ENCODE results near the gene HLA-DQA1.
"Not testable (repeated sequence)": the region's sequence is repeated elsewhere in the genome, so short reads cannot be mapped to it uniquely, and the experiment has no call there.

The HLA-DQA1 gene

GRCh38 chr6:32617751-32618150, 19.5 kb upstream of the HLA-DQA1 start:
- no peaks in the 10 kb centered on the region for H3K4me1 ChIP-seq (ENCODE audit: control insufficient read depth, insufficient read depth, low read length)
- H3K9me3 ChIP-seq (ENCODE audit: control insufficient read depth, low read length) = no peaks in the 10 kb centered on the region
- no peak overlapping the region for H3K27ac ChIP-seq (ENCODE audit: insufficient read depth, low read depth, low read length, poor library complexity, severe bottlenecking)
- 79% methylated on average over 1 of the region's 1 CpG; no CpG with 5 or more reads in 1 of the 2 experiments for WGBS, 2 experiments
- H3K4me3 ChIP-seq (ENCODE audit: insufficient read depth, low read depth, low read length) = no peak overlapping the region
- no peaks in the 10 kb centered on the region for H3K36me3 ChIP-seq (ENCODE audit: control insufficient read depth, insufficient read depth, low read length)
- H3K27me3 ChIP-seq (ENCODE audit: control insufficient read depth, insufficient read depth, low read length, poor library complexity, severe bottlenecking) = no peaks in the 10 kb centered on the region

GRCh38 chr6:32621372-32621771, 15.8 kb upstream of the HLA-DQA1 start:
- H3K9me3 ChIP-seq (ENCODE audit: control insufficient read depth, low read length) = no peaks in the 10 kb centered on the region
- no peaks in the 10 kb centered on the region for H3K4me1 ChIP-seq (ENCODE audit: control insufficient read depth, insufficient read depth, low read length)
- H3K36me3 ChIP-seq (ENCODE audit: control insufficient read depth, insufficient read depth, low read length) = no peaks in the 10 kb centered on the region
- no peaks in the 10 kb centered on the region for H3K27me3 ChIP-seq (ENCODE audit: control insufficient read depth, insufficient read depth, low read length, poor library complexity, severe bottlenecking)
- 56% methylated on average over 2 to 3 of the region's 3 CpGs for WGBS, 2 experiments
- H3K4me3 ChIP-seq (ENCODE audit: insufficient read depth, low read depth, low read length) = no peak overlapping the region
- H3K27ac ChIP-seq (ENCODE audit: insufficient read depth, low read depth, low read length, poor library complexity, severe bottlenecking) = no peak overlapping the region

- no peaks in the 10 kb centered on the region for H3K4me1 ChIP-seq (ENCODE audit: control insufficient read depth, insufficient read depth, low read length)
- H3K9me3 ChIP-seq (ENCODE audit: control insufficient read depth, low read length) = no peaks in the 10 kb centered on the region
- no peaks in the 10 kb centered on the region for H3K36me3 ChIP-seq (ENCODE audit: control insufficient read depth, insufficient read depth, low read length)
- no peak overlapping the region for H3K4me3 ChIP-seq (ENCODE audit: insufficient read depth, low read depth, low read length)
- H3K27ac ChIP-seq (ENCODE audit: insufficient read depth, low read depth, low read length, poor library complexity, severe bottlenecking) = no peak overlapping the region
- H3K27me3 ChIP-seq (ENCODE audit: control insufficient read depth, insufficient read depth, low read length, poor library complexity, severe bottlenecking) = no peaks in the 10 kb centered on the region
- 50 to 89% methylated on average over 1 of the region's 1 CpG for WGBS, 2 experiments
Observed at GRCh38 chr6:32622545-32623401, 14.4 kb upstream of the HLA-DQA1 start.

GRCh38 chr6:32623693-32624092, 13.5 kb upstream of the HLA-DQA1 start:
- Histone ChIP-seq H3K36me3 (ENCODE audit: control insufficient read depth, insufficient read depth, low read length) (no peaks in the 10 kb centered on the region), H3K27me3 (ENCODE audit: control insufficient read depth, insufficient read depth, low read length, poor library complexity, severe bottlenecking) (no peaks in the 10 kb centered on the region), H3K4me3 (ENCODE audit: insufficient read depth, low read depth, low read length) (no peak overlapping the region), H3K27ac (ENCODE audit: insufficient read depth, low read depth, low read length, poor library complexity, severe bottlenecking) (no peak overlapping the region), H3K9me3 (ENCODE audit: control insufficient read depth, low read length) (no peaks in the 10 kb centered on the region), H3K4me1 (ENCODE audit: control insufficient read depth, insufficient read depth, low read length) (no peaks in the 10 kb centered on the region)

- H3K36me3 ChIP-seq (ENCODE audit: control insufficient read depth, insufficient read depth, low read length) = no peaks in the 10 kb centered on the region
- no peaks in the 10 kb centered on the region for H3K4me1 ChIP-seq (ENCODE audit: control insufficient read depth, insufficient read depth, low read length)
- no peak overlapping the region for H3K4me3 ChIP-seq (ENCODE audit: insufficient read depth, low read depth, low read length)
- no peaks in the 10 kb centered on the region for H3K9me3 ChIP-seq (ENCODE audit: control insufficient read depth, low read length)
- no peak overlapping the region for H3K27ac ChIP-seq (ENCODE audit: insufficient read depth, low read depth, low read length, poor library complexity, severe bottlenecking)
- no peaks in the 10 kb centered on the region for H3K27me3 ChIP-seq (ENCODE audit: control insufficient read depth, insufficient read depth, low read length, poor library complexity, severe bottlenecking)
- no CpG with 5 or more reads among the region's 3 CpGs for WGBS, 2 experiments
Observed at GRCh38 chr6:32624565-32624964, 12.6 kb upstream of the HLA-DQA1 start.

- no peaks in the 10 kb centered on the region for H3K9me3 ChIP-seq (ENCODE audit: control insufficient read depth, low read length)
- no peak overlapping the region for H3K27ac ChIP-seq (ENCODE audit: insufficient read depth, low read depth, low read length, poor library complexity, severe bottlenecking)
- 60 to 67% methylated on average over 5 of the region's 5 CpGs for WGBS, 2 experiments
- H3K4me3 ChIP-seq (ENCODE audit: insufficient read depth, low read depth, low read length) = no peak overlapping the region
- H3K36me3 ChIP-seq (ENCODE audit: control insufficient read depth, insufficient read depth, low read length) = no peaks in the 10 kb centered on the region
- H3K4me1 ChIP-seq (ENCODE audit: control insufficient read depth, insufficient read depth, low read length) = no peaks in the 10 kb centered on the region
- H3K27me3 ChIP-seq (ENCODE audit: control insufficient read depth, insufficient read depth, low read length, poor library complexity, severe bottlenecking) = no peaks in the 10 kb centered on the region
Observed at GRCh38 chr6:32625137-32625536, 12.1 kb upstream of the HLA-DQA1 start.

- H3K27me3 ChIP-seq (ENCODE audit: control insufficient read depth, insufficient read depth, low read length, poor library complexity, severe bottlenecking) = no peaks in the 10 kb centered on the region
- H3K4me1 ChIP-seq (ENCODE audit: control insufficient read depth, insufficient read depth, low read length) = no peaks in the 10 kb centered on the region
- no peak overlapping the region for H3K4me3 ChIP-seq (ENCODE audit: insufficient read depth, low read depth, low read length)
- H3K9me3 ChIP-seq (ENCODE audit: control insufficient read depth, low read length) = no peaks in the 10 kb centered on the region
- no peaks in the 10 kb centered on the region for H3K36me3 ChIP-seq (ENCODE audit: control insufficient read depth, insufficient read depth, low read length)
- H3K27ac ChIP-seq (ENCODE audit: insufficient read depth, low read depth, low read length, poor library complexity, severe bottlenecking) = no peak overlapping the region
- WGBS, 2 experiments = 70 to 75% methylated on average over 3 of the region's 3 CpGs
Observed at GRCh38 chr6:32627249-32627648, 10.0 kb upstream of the HLA-DQA1 start.

- H3K27me3 ChIP-seq (ENCODE audit: control insufficient read depth, insufficient read depth, low read length, poor library complexity, severe bottlenecking) = no peaks in the 10 kb centered on the region
- no peak overlapping the region for H3K27ac ChIP-seq (ENCODE audit: insufficient read depth, low read depth, low read length, poor library complexity, severe bottlenecking)
- no peak overlapping the region for H3K4me3 ChIP-seq (ENCODE audit: insufficient read depth, low read depth, low read length)
- WGBS, 2 experiments = 61 to 76% methylated on average over 2 to 3 of the region's 3 CpGs
- H3K9me3 ChIP-seq (ENCODE audit: control insufficient read depth, low read length) = no peaks in the 10 kb centered on the region
- H3K4me1 ChIP-seq (ENCODE audit: control insufficient read depth, insufficient read depth, low read length) = no peaks in the 10 kb centered on the region
- no peaks in the 10 kb centered on the region for H3K36me3 ChIP-seq (ENCODE audit: control insufficient read depth, insufficient read depth, low read length)
Observed at GRCh38 chr6:32627831-32628230, 9.4 kb upstream of the HLA-DQA1 start.

- not testable (repeated sequence) for H3K4me3 ChIP-seq (ENCODE audit: insufficient read depth, low read depth, low read length); H3K9me3 ChIP-seq (ENCODE audit: control insufficient read depth, low read length); H3K27ac ChIP-seq (ENCODE audit: insufficient read depth, low read depth, low read length, poor library complexity, severe bottlenecking); H3K4me1 ChIP-seq (ENCODE audit: control insufficient read depth, insufficient read depth, low read length); H3K27me3 ChIP-seq (ENCODE audit: control insufficient read depth, insufficient read depth, low read length, poor library complexity, severe bottlenecking); H3K36me3 ChIP-seq (ENCODE audit: control insufficient read depth, insufficient read depth, low read length)
- 87 to 95% methylated on average over 13 of the region's 13 CpGs for WGBS, 2 experiments
Observed at GRCh38 chr6:32629793-32630192, 7.4 kb upstream of the HLA-DQA1 start.

GRCh38 chr6:32635526-32636123, 1.6 kb upstream of the HLA-DQA1 start:
- H3K4me3 ChIP-seq (ENCODE audit: insufficient read depth, low read depth, low read length) = no peak overlapping the region
- H3K4me1 ChIP-seq (ENCODE audit: control insufficient read depth, insufficient read depth, low read length) = no peaks in the 10 kb centered on the region
- H3K27me3 ChIP-seq (ENCODE audit: control insufficient read depth, insufficient read depth, low read length, poor library complexity, severe bottlenecking) = no peaks in the 10 kb centered on the region
- no peaks in the 10 kb centered on the region for H3K36me3 ChIP-seq (ENCODE audit: control insufficient read depth, insufficient read depth, low read length)
- 69 to 71% methylated on average over 2 of the region's 2 CpGs for WGBS, 2 experiments
- no peak overlapping the region for H3K27ac ChIP-seq (ENCODE audit: insufficient read depth, low read depth, low read length, poor library complexity, severe bottlenecking)
- H3K9me3 ChIP-seq (ENCODE audit: control insufficient read depth, low read length) = peaks cover 3% of the 10 kb centered on the region

All from ectodermal cell (in vitro differentiated cells).